T follicular helper cell (primary cell): ENCODE measurements around the gene FBN2.

Source experiments
- DNase-seq: peaks from one replicate; pipeline ENCODE4 v3.0.0-alpha.2; 2020; ENCODE audit warnings: low read depth

FBN2 gene

GRCh38 chr5:128304791-128305190 lies 233.3 kb downstream of the FBN2 start:
- no peak for DNase-seq

- no peak for DNase-seq
Measured at GRCh38 chr5:128304088-128304487, 234.0 kb downstream of the FBN2 start.

- DNase-seq, result no peak
Measured at GRCh38 chr5:128303593-128303992, 234.5 kb downstream of the FBN2 start.

GRCh38 chr5:128300181-128300580 lies 237.9 kb downstream of the FBN2 start:
- no peak for DNase-seq

GRCh38 chr5:128290152-128290858 lies 247.7 kb downstream of the FBN2 start:
- DNase-seq, result no peak

GRCh38 chr5:128287740-128288139 lies 250.3 kb downstream of the FBN2 start:
- no peak for DNase-seq

GRCh38 chr5:128284236-128284635 lies 253.8 kb downstream of the FBN2 start:
- no peak for DNase-seq

- DNase-seq, result no peak
Measured at GRCh38 chr5:128279345-128279744, 258.7 kb downstream of the FBN2 start.

- DNase-seq, result no peak
Measured at GRCh38 chr5:128276537-128277216, 261.4 kb downstream of the FBN2 start.

- no peak for DNase-seq
Measured at GRCh38 chr5:128274441-128274840, 263.6 kb downstream of the FBN2 start.

GRCh38 chr5:128273736-128274135 lies 264.3 kb downstream of the FBN2 start:
- DNase-seq, result no peak

GRCh38 chr5:128271859-128272464 lies 266.1 kb downstream of the FBN2 start:
- no peak for DNase-seq

- no peak for DNase-seq
Measured at GRCh38 chr5:128271071-128271470, 267.0 kb downstream of the FBN2 start.

GRCh38 chr5:128264564-128265360 lies 273.3 kb downstream of the FBN2 start:
- no peak for DNase-seq

GRCh38 chr5:128263357-128263756 lies 274.7 kb downstream of the FBN2 start:
- no peak for DNase-seq

- no peak for DNase-seq
Measured at GRCh38 chr5:128262911-128263310, 275.1 kb downstream of the FBN2 start.

- no peak for DNase-seq
Measured at GRCh38 chr5:128259607-128260021, 278.4 kb downstream of the FBN2 start.

- no peak for DNase-seq
Measured at GRCh38 chr5:128258372-128258771, 279.7 kb downstream of the FBN2 start.

GRCh38 chr5:128257076-128257475 lies 281.0 kb downstream of the FBN2 start:
- no peak for DNase-seq

GRCh38 chr5:128254789-128255188 lies 283.3 kb downstream of the FBN2 start:
- DNase-seq, result no peak

- DNase-seq, result no peak
Measured at GRCh38 chr5:128253880-128254279, 284.2 kb downstream of the FBN2 start.

- no peak for DNase-seq
Measured at GRCh38 chr5:128253161-128253560, 284.9 kb downstream of the FBN2 start.
